Embryonic facial prominence (tissue), 1 donor: ENCODE measurements around the gene AIFM1.

ENCODE experiments used
- DNase-seq: peaks from one replicate; pipeline ENCODE4 v3.0.0-alpha.2; 2016; ENCODE audit errors: extremely low spot score

Gene AIFM1

DNA sequence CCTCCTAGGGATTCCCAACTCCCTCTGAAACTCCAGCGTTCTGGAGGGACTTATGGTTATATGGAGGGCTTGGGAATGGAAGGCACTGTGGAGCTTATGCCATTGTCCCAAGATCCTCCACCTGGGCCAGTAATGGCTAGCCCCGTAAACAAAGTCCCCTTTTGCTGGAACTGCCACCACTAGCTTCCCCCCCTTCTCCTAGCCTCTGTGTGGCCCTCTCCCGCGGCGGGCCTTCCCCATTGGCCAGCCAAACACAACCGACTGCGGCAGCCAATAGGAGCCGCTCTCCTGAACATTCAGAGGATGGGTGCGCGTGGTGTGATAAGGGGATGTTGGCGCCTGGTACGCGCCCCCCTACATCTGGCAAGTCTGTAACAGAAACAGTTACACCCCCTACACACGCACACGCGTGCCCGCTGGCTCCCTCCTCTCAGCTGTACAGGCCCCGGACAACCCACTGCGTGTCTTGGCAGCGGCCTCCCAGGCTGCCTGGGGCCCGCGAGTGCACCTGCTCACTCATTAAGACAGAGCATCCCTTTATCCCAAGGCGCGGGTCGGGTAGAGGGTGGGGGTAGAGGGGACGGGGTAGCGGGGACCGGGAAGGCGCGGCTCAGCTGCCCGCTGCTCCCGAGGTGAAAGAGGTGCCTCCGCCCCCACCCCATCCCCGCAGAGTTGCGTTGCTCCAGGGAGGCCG, 5.3 kb upstream of the AIFM1 start:
- no peak for DNase-seq

DNA sequence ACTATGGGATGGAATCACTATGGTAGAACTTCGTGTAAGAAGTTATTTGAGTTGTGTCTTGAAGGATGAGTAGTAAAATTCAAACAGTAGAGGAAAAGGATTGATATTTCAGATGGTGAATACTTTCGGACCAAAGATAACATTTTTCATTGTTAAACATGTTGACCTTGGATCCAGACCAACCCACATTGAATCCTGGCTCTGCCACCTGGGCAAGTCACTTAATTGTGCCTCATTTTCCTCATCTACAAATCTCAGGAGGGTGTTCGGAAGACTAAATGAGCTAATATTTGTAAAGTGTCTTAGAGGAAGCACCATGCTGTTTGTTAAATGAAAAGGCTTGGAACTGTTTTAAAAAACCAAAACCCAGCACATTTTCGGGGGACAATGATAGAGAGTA, 1.4 kb upstream of the AIFM1 start:
- DNase-seq = no peak

DNA sequence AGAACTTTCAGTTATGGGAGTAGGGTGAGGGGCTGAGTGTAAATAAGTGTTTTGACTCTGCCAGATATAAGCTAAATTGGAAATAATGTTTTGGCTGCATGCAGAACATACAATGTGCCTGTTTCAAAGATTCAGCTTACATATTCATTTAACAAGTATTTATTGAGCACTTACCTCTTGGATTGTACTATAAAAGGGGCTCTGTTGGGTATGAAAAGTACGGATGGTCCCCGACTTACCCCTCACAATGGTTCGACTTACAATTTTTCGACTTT, 799 bp upstream of the AIFM1 start:
- no peak for DNase-seq

DNA sequence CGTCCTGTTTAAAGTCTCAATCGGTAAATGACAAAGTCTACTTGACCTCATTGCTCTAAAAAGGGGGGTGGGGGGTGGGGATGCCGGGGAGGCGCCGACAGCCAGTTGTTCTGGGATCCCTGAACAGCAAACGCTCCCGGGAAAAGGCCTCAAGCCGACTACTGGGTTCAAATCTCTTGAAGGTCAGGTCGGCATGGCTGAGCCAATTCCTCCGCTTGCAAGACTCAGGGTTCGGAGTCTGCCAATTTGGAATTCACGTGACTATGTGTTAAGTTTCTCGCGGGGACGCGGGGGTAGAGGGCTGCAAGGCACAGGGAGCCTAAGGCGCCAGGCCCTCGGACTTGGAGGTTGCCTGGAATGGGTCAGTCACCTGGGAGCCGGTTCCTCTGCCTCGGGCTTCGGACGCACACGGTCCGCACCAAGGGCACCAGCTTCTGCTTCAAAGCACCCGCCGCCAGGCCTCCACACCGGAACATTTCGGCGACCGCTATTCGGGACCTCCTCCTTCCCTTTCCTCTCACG, 399 bp downstream of the AIFM1 start:
- no peak for DNase-seq

DNA sequence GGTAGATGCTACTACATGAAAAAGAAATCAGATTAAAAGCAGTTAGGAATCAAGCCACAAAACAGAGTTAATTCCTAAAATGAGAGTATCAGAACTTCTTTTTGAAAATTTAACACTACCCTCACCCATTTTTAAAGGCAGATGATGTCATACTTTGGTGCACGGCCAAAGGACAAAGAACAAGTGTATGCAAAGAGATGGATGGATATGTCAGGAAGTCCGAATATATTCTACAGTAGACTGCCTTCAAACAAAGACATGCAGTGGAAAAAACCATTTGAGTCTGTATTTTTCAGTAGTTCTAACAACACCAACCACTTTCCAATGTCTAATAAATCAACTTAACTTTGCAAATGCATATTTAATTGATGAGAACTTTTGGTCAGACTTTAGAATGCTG, 2.2 kb downstream of the AIFM1 start:
- DNase-seq = no peak

DNA sequence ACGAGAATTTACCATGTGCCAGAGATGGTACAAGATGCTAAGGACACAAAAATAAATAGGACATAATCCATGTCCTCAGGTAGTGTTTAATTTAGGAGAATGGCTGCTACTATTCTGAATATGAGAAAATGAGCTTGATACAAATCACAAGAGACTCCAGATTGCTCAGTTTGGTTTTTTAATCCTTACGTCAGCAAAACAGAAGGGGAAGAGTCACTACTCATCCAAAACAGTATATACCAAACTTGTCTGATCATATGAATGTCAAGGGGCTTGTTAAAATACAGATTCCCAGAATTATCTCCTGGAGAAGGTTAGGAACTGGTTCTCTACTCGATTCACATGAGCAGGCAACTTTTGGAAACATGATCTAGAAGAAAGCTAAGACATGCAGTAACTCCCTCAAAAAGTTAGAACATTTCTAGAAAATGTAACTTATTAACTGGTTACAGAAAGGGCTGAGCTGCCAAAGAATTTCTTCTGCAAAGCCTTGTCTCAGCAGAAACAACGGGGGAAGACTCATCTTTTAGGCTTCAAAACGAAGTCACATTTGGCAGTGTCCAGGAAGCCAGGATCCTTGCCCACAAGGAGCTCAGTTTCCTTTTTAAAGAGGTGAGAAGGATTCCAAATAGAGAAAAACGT, 3.4 kb downstream of the AIFM1 start:
- DNase-seq = no peak

DNA sequence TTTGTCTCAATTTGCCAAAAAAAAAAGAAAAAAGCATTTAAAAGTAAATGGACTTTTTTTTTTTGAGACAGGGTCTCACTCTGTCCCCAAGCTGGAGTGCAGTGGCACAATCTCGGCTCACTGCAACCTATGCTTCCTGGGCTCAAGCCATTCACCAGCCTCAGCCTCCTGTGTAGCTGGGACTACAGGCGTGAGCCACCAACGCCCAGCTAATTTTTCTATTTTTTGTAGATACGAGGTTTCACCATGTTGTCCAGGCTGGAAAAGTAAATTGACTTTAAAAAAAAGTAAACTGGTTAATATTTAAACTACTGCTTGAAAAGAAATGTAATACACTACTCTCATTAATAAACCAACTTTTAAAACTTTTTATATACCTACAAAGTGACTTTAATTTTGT, 5.9 kb downstream of the AIFM1 start:
- no peak for DNase-seq

DNA sequence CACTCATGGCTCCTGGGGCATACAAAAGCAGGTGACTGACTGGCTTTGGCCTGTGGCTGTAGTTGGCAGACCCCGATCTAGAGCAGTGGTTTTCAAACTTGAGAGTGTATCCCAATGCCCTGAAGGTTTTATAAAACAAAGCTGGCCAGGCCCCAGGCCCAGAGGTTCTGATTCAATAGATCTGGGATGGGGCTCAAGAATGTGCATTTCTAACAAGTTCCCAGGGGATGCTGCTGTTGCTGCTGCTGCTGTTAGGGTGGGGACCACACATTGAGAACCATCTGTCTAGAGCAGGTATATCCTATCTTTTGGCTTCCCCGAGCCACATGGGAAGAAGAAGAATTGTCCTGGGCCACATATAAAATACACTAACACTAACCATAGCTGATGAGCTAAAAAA, 7.3 kb downstream of the AIFM1 start:
- no peak for DNase-seq

DNA sequence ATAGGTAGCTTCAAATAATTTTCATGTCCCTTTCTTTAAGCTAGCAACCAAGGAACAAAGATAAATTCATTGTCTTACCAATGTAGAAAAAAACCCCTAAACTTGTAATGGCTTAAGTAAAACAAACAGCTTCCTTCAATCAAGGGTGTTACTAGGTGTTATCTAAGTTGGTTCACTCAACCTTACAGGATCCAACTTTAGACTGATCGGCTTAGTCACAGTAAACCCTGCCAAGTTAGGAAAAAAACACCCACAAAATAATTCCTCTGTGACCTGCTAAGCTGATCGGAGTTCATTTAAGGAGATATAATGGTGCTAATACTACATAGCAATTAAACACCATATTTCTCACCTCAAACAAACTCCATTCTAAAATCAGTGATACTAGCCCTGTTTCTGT, 10.1 kb downstream of the AIFM1 start:
- no peak for DNase-seq

DNA sequence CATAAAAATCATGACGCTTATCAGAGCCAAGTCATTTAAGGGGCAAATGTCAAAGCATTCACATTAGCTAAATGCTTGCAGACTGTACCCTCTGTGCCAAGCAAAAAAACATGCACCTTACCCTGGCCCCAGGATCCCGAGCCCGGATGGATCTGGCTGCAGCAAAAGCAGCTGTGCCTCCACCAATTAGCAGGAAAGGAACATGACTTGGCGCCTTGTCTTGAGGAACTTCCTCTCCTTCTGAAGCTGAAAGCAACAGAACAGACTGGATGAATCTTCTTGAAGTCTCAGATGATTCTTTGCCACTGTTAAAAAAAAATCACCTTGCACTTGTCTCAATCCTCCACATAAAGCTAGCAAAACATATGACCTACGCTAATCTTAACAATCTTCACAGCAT, 18.0 kb downstream of the AIFM1 start:
- DNase-seq = no peak

DNA sequence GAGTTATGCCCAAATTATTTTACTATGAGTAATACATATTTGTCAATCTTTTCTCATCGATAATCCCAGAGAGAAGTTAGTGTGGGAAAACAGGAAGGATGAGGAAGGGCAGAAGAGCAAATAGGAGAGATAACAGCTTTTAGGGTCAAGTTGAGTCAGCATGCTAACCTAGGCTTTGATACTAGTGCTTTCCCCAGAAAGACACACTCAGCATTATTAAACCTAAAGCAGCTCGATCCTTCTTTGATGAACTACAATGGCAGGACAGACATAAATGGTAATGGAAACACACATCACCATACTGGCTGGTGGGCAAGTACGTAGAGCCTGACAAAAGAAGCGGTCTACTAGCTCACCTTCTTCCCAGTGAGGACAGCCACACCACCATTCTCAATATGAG, 20.5 kb downstream of the AIFM1 start:
- no peak for DNase-seq

DNA sequence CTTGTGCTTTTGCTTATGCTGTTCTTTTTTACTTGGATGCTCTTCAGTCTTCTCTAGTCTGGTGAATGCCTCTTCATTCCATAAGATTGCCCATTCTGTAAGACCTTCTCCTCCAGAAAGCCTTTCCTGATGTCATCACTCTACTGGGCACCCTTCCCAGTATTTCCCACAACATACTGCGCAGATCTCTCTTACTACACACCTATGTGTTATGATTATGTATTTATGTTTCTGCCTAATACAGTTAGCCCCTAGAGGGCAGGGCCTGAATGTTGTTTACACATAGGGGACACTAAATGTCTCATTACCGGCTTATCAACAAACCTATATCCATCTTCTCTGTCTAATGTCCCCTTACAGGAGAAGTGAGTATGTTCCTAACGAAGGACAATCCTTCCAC, 21.1 kb downstream of the AIFM1 start:
- DNase-seq = no peak

DNA sequence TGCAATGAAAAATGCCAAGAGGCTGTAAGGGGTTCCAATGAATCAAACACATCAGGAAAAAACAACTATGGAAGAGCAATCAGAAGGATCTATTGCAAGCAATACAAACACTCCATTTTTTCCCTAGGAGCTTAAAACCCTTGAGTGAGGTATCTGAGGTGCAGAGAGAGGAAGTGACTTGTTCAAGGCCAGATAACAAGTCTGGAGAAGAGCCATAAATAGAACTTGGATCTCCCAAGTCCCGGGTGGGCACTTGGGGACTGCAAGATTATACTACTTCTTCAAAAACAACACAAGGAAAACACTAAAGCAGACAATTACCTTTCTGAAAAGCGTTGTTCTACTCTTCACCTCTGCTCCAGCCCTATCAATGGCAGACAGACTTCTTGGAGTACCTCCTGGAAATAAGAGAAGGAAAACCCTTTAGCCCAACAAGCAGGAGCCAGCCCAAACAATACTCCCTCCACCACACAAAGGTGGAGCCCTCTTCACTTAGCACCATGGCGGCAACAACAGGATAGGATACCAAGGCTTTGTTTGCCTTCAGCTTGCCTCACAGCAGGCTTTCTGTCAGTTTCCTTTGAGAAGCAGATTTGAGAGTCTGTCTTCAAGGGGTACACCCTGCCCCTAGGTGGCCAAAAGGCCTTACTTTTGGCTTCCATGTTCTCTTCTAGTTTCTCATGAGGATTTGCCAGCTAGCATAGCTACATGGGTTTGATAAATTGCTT, 26.0 kb downstream of the AIFM1 start:
- no peak for DNase-seq

DNA sequence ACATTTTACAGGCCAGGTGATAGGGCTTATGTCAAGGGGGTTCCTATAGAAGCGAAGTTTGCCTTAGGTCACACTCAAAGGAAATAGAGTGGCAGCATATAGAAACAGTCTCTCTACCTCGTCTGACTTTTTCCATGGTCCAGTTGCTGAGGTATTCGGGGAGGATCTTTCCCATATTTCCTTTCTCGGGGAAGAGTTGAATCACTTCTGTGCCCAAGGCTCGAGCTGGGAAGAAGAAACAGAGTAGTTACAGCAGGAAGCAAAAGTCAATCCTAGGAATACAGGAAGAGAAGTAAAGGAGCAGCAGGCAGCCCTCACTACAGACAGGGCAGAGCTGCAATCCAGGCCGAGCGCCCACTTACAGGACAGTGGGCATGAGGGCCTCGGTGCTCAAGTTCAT, 28.7 kb downstream of the AIFM1 start:
- DNase-seq = no peak

DNA sequence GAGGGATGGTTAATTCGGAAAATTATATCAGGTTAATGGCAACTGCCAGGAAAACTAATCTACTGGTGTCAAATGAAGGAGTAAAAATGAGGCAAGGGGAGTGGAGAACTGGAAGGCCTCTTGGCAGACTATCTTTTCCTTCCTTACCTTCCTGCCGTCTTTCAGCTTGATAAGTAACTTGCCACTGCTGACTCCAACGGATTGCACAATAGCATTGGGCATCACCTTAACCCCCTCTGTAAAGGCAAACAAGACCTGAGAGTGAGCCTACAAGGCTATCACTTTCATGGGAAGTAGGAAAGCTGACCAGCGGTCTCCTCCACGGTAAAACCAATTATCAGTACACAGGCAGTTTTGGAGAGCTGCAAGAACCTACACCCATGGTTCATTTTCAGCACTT, 29.1 kb downstream of the AIFM1 start:
- no peak for DNase-seq

DNA sequence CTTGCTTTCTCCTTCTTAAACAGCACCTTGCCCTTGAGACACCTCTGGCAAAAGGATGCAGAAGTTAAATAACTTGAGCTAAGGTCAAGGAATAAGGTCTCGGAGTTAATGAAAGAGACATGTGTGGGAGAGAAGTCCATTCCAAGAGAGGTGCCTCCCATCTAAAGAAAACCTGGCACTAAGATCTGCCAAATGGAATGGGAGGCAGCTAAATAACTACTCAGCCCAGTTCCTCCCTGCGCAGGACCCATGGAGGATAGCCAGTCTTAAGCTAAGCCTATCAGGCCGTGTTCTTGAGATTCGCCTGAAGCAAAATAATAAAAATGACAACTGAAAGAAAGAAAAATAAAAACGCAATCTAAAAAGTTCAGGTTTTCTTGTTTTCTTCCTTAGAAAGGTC, 34.7 kb downstream of the AIFM1 start:
- DNase-seq = no peak

DNA sequence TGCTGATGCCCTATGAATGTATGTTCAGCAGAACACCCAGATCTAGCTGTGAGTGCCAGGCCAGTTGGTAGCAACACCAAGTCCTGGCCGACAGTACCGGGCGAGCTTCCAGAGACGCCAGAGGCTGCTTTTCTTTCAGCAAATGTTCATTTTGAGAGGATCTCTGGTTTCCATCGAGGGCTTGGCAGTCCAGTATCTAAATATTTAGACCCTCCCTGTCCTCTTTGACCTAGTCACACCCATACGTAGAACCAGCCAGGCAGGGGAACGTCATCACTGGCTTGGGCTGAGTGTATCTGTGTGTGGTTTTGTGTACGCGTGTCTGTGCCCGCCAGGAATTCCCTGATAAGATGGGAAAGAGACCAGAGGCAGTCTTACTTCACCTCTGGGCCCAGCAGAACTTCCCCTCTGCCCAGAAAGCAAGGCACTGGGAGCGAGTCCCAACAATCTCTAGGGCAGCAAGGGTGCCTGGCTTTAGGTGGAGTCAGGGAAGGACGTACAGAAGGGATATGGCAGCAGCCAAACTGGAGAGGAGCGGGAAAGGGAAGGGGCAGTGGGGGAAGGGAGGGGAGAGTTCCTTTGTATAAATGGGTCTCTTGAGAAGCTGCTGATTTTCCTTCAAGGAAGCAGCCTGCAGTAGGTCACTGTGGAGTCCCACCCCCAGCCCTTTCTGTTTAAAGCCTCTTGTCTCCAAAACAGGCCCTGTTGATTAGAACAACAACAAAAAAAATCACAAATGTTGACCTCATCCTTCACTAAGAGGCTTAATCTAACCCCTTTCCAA, 40.4 kb downstream of the AIFM1 start:
- DNase-seq = no peak

DNA sequence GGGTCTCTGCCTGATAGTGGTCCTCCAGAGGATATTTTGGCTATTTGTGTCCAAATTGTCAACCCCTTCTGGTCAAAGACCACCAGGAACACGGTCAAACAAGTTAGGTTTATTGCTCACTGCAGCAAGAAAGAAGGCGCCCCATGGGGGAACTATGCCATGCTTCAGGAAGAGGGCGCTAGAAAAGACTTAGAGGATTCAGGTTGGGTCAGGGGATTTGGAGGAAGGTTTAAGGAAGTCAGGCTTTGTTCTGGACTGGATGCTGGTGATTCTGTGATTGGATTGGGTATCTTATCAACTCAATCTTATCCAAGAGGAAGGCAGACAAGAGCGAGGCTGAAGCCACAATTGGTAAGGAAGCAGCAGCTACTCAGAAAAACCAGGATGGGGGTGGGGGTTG, 41.1 kb downstream of the AIFM1 start:
- DNase-seq = no peak

DNA sequence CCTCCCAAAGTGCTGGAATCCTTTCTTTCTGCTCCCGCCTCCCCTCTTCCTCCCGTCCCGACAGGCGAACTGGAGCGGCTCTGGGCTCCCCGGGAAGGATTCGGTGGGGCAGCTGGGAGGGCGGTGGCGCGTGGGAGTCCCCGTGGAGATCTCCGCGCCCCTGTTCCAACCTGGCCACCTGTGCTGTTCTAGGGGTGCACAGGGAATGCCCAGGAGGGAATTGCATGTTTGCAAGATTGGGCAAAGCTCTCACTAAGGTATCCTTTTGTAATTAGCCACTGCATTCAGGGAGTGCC, 44.2 kb downstream of the AIFM1 start:
- no peak for DNase-seq

DNA sequence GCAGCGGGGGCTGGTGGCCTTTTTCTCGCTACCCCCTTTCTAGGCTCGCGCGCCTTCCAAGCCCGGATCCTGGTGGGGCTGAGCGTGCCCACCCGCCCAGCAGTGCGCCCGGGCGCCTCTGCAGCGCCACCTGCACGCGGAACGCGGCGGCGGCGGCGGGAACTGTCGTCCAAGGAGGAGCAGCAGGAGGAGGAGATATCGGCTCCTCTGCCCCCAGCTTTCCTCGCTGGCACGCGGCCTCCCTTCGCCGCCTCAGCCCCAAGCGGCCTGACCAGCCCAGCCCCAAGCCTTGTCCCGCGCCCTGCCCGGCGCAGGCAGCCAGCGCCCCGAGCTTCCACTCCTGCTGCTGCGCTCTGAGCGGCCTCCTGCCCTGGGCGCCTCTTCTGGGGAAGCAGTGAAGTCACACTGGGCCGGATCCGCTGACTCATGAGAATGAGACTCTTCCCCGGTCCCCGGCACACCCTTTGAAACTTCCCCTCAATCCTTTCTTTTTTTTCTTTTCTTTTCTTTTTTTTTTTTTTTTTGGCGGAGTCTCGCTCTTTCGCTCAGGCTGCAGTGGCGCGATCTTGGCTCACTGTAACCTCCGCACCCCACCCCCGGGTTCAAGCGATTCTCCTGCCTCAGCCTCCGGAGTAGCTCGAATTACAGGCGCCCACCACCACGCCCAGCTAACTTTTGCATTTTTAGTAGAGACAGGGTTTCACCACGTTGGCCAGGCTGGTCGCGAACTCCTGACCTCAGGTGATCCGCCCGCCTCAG, 44.7 kb downstream of the AIFM1 start:
- DNase-seq = no peak

DNA sequence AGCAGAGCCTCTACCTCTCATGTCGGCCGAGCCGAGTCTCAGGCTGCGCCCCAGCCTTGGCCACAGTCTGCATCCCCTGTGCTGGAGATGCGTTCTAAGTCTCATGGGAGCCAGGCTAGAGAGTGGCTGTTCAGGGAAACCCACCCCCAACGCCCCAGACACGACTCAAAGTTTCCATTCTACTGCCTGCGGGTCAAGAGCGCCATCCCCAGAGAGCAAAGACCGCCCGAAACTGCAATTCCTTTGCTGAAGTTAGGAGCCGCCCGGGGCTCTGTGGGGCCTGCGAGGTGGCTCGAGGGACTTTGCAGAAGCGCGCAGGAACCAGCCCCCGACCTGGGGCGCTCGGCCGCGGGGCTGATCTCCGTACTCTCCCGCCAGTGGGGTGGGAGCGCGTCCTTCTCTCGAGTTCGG, 45.3 kb downstream of the AIFM1 start:
- no peak for DNase-seq

DNA sequence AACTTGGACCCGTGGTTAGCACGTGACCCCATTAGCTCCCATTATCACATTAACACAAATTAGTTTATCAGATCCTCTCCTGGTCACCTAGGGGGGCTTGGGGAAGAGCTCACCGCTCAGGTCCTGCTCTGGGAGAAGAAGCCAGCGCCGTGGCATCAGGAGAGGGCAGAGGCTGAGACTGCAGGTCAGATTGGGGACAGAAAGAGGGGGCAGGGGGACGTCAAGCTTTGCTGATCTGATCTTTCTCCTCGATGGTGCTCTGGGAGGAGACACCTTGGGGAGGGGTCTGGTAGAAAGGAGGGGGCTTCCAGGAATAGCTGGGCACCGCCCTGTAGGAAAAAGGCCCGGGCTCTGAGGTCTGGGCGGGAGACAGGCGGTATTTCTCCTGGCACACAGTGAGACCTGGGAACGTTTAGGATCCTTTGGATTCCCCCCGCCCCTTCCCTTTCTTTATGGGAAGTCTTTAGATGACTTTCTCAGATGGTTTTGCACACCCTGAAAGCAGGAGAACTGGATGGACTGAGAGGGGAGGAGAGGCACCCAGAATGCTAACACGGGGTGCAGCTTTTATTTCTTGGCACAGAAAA, 46.2 kb downstream of the AIFM1 start:
- DNase-seq = no peak
